GM12892 (cell line): ENCODE results near the gene IGDCC3.

ENCODE experiments used
- POLR2A ChIP-seq: IDR thresholded peaks from 2 replicates; pipeline ENCODE4 v1.6.1; 2011; ENCODE audit warnings: low read depth, low read length, control low read depth
- POLR2AphosphoS5 ChIP-seq: IDR thresholded peaks from 2 replicates; pipeline ENCODE4 v1.6.1; 2011; ENCODE audit warnings: low read depth, low read length, control low read depth
- TAF1 ChIP-seq: IDR thresholded peaks from 2 replicates; pipeline ENCODE4 v1.6.1; 2011; ENCODE audit warnings: low read depth, mild to moderate bottlenecking, control low read depth, low read length, borderline replicate concordance

DNA sequence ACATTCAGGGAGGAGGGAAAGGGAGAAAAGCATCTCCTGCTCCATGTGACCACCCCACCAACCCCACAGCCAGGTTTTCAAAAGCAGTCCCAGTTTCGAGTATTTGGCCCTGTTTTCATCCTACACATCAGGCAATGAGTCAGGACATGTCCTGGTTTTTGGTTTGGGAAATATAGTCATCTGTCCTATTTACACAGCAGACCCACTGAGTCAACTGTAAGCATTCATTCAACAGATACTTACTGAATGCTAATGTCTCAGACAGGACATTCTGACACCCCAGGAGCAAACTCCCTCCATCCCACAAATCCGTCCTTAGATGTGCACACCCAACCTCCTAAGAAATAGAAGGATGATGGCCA lies 32.9 kb downstream of the IGDCC3 start:
- TF ChIP-seq POLR2A, result no peak
- no peak for TF ChIP-seq POLR2AphosphoS5
- TF ChIP-seq TAF1, result no peak
